CD4-positive, alpha-beta T cell (primary cell): ENCODE measurements around the gene CLEC5A. TPM values are rescaled to one million over a fixed set of nuclear protein-coding genes. Genes with fewer than 3 reads are reported as not detected.

Experiments
- ATAC-seq: fragments of 200-7000 bp; cut with Tn5 transposase; one replicate; pipeline ENCODE4 v1.10.0; 2022; ENCODE audit warnings: mild to moderate bottlenecking; ENCODE audit not compliant: poor library complexity
- CTCF ChIA-PET: fragments of 350-600 bp; sonication (Branson Sonifier 250); formaldehyde crosslinking; loops from one replicate; lab custom pipeline; 2021; ENCODE audit warnings: antibody characterized with exemption, inconsistent platforms; lab: Charles Lee
- POLR2A ChIA-PET: fragments of 350-600 bp; sonication (Branson Sonifier 250); formaldehyde crosslinking; loops from one replicate; lab custom pipeline; 2021; ENCODE audit warnings: antibody characterized with exemption, inconsistent platforms; lab: Charles Lee
- DNase-seq, 14 experiments: peaks; one replicate each; pipeline ENCODE4 v3.0.0-alpha.2; 2013 to 2020; ENCODE audit warnings: mixed read lengths in 2 of 14
- H3K27ac ChIP-seq, 2 donors: one replicate each; pipeline versions ENCODE4 v1.5.1 to v1.7.0; 2013; ENCODE audit warnings: low read length in 2 of 2, low read depth in 1 of 2, mild to moderate bottlenecking in 1 of 2
- H3K27me3 ChIP-seq, 2 experiments: 1 replicate in 1 of 2; 2 replicates in 1 of 2; pipeline versions ENCODE4 v1.6.1 to v1.7.0; 2013; ENCODE audit warnings: low read length in 2 of 2, control low read depth in 1 of 2, mild to moderate bottlenecking in 1 of 2, moderate library complexity in 1 of 2; ENCODE audit not compliant: insufficient read depth in 2 of 2, control insufficient read depth in 1 of 2
- H3K36me3 ChIP-seq: one replicate; pipeline ENCODE4 v1.6.1; 2013; ENCODE audit warnings: low read length, control low read depth; ENCODE audit not compliant: insufficient read depth
- H3K4me1 ChIP-seq: one replicate; pipeline ENCODE4 v1.6.1; 2013; ENCODE audit warnings: low read length, control low read depth; ENCODE audit not compliant: insufficient read depth
- H3K4me3 ChIP-seq: one replicate; pipeline ENCODE4 v1.5.1; 2013; ENCODE audit warnings: mild to moderate bottlenecking, low read length, moderate library complexity
- H3K9me3 ChIP-seq, 2 experiments: 1 replicate in 1 of 2; 2 replicates in 1 of 2; pipeline versions ENCODE4 v1.6.1 to v1.7.0; 2013; ENCODE audit warnings: low read length in 2 of 2, mild to moderate bottlenecking in 2 of 2, control low read depth in 1 of 2, moderate library complexity in 1 of 2; ENCODE audit not compliant: control insufficient read depth in 1 of 2, insufficient read depth in 1 of 2
- H3K27ac Mint-ChIP-seq: one replicate; pipeline ENCODE4 v1.8.0; 2020; ENCODE audit warnings: mixed read lengths
- H3K27me3 Mint-ChIP-seq: one replicate; pipeline ENCODE4 v1.8.0; 2021; ENCODE audit warnings: mixed read lengths
- H3K36me3 Mint-ChIP-seq: one replicate; pipeline ENCODE4 v1.8.0; 2021; ENCODE audit warnings: low read depth, mixed read lengths
- H3K4me1 Mint-ChIP-seq: one replicate; pipeline ENCODE4 v1.8.0; 2021; ENCODE audit warnings: low read depth, mixed read lengths
- H3K4me3 Mint-ChIP-seq: one replicate; pipeline ENCODE4 v1.8.0; 2020; ENCODE audit warnings: mild to moderate bottlenecking, mixed read lengths
- H3K9me3 Mint-ChIP-seq: one replicate; pipeline ENCODE4 v1.8.0; 2020; ENCODE audit warnings: mixed read lengths
- CTCF ChIP-seq: fragments of 200-600 bp; IDR thresholded peaks from one replicate; pipeline ENCODE4 v1.8.0; 2022; ENCODE audit warnings: antibody characterized with exemption, mild to moderate bottlenecking
- intact Hi-C, 2 experiments: fragments of 100-400 bp; cut with DNase I in 1 of 2; cut with micrococcal nuclease in 1 of 2; formaldehyde crosslinking; loops; one replicate each; pipeline versions ENCODE4 v1.15.1 to v1.9.0; 2023 to 2025; cut with DNase I, micrococcal nuclease
- total RNA-seq, 174 experiments: library from RNA in 2 of 174; stranded (reverse) in 2 of 174; gene quantifications; one replicate each; pipeline ENCODE4 v1.2.3 and lab custom pipeline; 2021 to 2026

CLEC5A gene
- total RNA-seq, 2 experiments from 2014 or later = not detected

DNA sequence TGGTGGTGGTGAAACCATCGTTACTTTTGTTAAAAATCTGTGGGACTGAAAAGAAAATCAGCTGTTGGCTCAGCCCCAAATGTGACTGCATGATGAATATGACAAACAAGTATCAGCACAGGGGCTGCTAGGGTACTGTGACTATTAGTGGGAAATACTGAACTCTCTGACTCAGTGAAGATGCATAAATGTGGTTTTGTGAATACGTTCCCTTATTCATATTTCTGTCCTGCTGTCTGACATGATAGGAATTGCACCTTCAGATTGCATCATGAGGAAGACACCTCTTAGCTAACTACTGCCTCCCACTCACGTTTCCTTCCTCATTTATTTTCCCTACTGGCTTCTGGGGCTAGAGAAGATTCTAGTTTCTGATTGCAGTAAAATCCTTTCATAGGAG is 1.4 kb downstream of the CLEC5A start:
- intact Hi-C loops = no loop called here
- no peak overlapping the region for H3K4me3 ChIP-seq
- Mint-ChIP-seq H3K27ac (no peak overlapping the region), H3K36me3 (no peaks in the 10 kb centered on the region), H3K4me3 (no peak overlapping the region), H3K27me3 (no peaks in the 10 kb centered on the region), H3K4me1 (no peaks in the 10 kb centered on the region), H3K9me3 (peaks cover 7% of the 10 kb centered on the region)
- ATAC-seq = no peak
- no peaks in the 10 kb centered on the region for H3K4me1 ChIP-seq
- peak in 2 of 14 experiments; percentile 56 to 67 for DNase-seq
- POLR2A ChIA-PET = no interaction called here
- peaks cover 0 to 9% of the 10 kb centered on the region in 2 experiments for H3K9me3 ChIP-seq
- no peak for TF ChIP-seq CTCF
- H3K27me3 ChIP-seq = no peaks in the 10 kb centered on the region
- CTCF ChIA-PET = no interaction called here
- no peaks in the 10 kb centered on the region for H3K36me3 ChIP-seq
- no peak overlapping the region for H3K27ac ChIP-seq

DNA sequence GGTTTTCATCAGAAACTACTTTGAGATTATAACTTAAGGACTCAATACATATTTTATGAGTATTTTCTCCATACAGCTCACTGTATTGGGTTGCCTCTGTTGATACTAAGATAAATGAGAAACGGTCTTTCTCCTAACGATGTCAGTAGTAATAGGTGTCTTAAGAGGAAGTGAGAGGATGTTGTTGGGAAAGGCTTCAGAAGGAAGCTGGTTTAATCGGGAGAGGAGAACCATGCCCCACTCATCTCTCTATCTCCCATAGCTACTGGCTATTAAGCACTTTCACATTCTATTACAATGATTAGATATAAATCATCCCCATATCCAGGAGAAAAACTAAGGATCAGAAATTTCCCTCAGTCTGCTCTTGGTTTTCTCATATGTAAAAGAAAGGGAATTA is 2.0 kb downstream of the CLEC5A start:
- peaks cover 7% of the 10 kb centered on the region for H3K9me3 Mint-ChIP-seq
- DNase-seq (no peak), ATAC-seq (no peak)
- Histone ChIP-seq H3K27me3 (no peaks in the 10 kb centered on the region), H3K4me3 (no peak overlapping the region), H3K4me1 (no peaks in the 10 kb centered on the region), H3K27ac (no peak overlapping the region), H3K36me3 (no peaks in the 10 kb centered on the region), H3K9me3 (peaks cover 0 to 9% of the 10 kb centered on the region in 2 experiments)
- H3K4me3 Mint-ChIP-seq = no peak overlapping the region
- ChIA-PET POLR2A (no interaction called here), CTCF (no interaction called here)
- TF ChIP-seq CTCF = no peak
- H3K27me3 Mint-ChIP-seq = no peaks in the 10 kb centered on the region
- intact Hi-C loops = no loop called here
- H3K27ac Mint-ChIP-seq = no peak overlapping the region
- H3K36me3 Mint-ChIP-seq = no peaks in the 10 kb centered on the region
- H3K4me1 Mint-ChIP-seq = no peaks in the 10 kb centered on the region

DNA sequence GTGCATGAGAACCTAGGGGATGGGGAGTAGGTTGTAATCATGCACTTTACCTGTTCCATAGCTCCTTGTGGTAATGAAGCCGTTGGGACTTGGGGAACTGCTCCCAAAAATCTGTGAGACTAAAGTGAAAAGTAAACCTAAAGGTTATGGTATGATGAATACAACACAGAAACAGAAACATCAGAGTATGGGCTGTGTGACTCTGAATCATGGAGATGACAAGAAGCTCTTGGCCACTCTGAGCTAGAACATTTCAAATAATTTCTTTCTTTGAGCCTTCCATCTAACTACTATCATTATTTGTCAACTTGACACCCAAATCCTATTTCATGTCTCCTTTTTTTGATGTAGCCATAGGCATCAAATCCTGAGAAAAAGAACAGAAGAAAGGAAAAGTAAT is 2.9 kb downstream of the CLEC5A start:
- ATAC-seq (no peak), DNase-seq (peak in 1 of 14 experiments; percentile 20)
- no peak overlapping the region for H3K4me3 ChIP-seq
- H3K9me3 ChIP-seq = peaks cover 0 to 9% of the 10 kb centered on the region in 2 experiments
- Mint-ChIP-seq H3K4me3 (no peak overlapping the region), H3K36me3 (no peaks in the 10 kb centered on the region), H3K27me3 (no peaks in the 10 kb centered on the region), H3K27ac (no peak overlapping the region), H3K9me3 (peaks cover 11% of the 10 kb centered on the region), H3K4me1 (no peaks in the 10 kb centered on the region)
- no peak for TF ChIP-seq CTCF
- ChIA-PET POLR2A (interaction anchor here (0.7 kb wide), 1 partner anchor 13 kb away, joined by 3 read pairs; no protein-coding TSS in a partner anchor), CTCF (no interaction called here)
- no peaks in the 10 kb centered on the region for H3K4me1 ChIP-seq
- H3K27me3 ChIP-seq = no peaks in the 10 kb centered on the region
- intact Hi-C loops = no loop called here
- H3K27ac ChIP-seq = no peak overlapping the region
- H3K36me3 ChIP-seq = no peaks in the 10 kb centered on the region
